Measurements from ENCODE around the gene GMPR2.
"Not testable (repeated sequence)": the region's sequence is repeated elsewhere in the genome, so short reads cannot be mapped to it uniquely, and the experiment has no call there.

GMPR2 gene

DNA sequence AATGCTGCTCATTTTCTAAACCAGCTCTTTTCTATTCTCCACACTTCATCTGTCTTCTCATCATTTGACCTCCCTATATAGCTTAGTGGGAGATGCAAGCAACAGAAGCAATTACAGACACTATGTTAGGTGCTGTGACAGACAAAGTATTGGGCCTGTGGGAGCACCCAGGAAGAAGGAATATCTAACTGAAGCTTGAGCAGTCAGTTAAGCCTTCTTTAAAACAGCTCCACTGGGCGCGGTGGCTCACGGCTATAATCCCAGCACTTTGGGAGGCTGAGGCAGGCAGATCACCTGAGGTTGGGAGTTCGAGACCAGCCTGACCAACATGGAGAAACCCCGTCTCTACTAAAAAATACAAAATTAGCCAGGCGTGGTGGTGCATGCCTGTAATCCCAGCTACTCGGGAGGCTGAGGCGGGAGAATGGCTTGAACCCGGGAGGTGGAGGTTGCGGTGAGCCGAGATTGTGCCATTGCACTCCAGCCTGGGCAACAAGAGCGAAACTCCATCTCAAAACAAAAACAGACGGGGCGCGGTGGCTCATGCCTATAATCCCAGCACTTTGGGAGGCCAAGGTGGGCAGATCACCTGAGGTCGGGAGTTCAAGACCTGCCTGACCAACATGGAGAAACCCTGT lies 29.4 kb upstream of the GMPR2 start:
- not testable (repeated sequence) for DNase-seq

DNA sequence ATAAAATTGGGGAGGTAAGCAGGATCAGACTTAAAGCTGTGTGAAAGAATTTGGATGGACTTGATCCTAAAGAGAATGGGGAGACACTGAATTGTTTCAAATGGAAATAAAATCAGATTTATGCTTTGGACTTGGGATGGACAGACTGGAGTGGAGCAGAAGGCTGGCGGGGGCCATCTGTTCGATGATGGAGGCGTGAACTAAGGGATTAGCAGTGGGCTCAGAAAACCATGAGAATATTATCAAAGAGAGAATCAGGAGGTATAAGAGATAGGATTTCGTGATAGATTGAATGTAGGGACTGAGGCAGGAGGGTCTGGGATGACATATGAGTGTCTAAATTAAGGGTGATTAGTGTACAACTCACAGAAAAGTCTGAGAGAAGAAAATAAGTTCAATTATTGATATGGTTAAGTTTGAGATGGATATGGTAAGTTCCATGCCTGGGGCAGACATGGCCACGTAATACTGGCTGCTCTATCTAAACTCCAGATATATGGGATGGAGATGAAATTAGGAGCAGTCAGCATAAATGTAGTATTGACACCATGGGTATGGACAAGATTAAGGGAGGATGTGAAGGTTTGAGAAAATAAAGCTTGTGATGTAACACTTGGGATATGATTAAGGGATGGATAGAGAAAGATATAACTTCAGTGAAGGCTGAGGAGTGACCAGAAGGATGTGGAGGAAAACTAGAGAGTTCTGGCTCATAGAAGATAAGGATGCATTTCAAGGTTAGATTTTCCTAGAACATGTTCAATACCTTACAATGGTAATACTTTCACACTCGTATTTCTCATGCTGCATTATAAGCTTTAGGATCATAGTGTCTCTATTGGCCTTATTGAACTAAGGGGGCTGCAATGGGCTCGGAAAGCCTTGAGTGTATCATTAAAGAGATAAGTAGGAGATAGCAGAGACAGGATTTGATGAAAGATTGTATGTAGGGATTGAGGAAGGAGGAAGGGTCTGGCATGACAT lies 28.3 kb upstream of the GMPR2 start:
- no peak for DNase-seq

GRCh38 chr14:24206260-24207103 lies 26.2 kb upstream of the GMPR2 start:
- DNase-seq: no peak

GRCh38 chr14:24207104-24207551 lies 25.6 kb upstream of the GMPR2 start:
- peak; percentile 18 for DNase-seq

GRCh38 chr14:24207625-24208024 lies 25.1 kb upstream of the GMPR2 start:
- DNase-seq: no peak

DNA sequence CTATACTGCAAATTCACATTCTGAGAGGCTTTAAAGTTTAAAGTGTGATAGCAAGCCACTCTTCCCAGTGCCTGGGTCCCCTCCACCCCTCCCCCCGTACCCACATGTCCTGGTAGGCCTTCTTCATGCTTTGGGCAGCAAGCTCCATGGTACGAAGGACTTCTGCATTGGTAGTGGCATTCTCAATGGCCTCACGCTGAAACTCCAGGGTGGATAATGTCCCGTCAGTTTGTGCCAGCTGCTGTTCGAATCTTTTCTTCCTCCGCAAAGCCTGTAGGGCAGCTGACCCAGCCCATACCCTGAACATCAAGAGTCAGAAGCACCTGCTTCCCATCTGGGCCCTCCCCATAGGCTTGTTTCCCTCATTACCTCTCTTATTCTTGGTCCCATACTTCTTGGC lies 21.4 kb upstream of the GMPR2 start:
- no peak for DNase-seq

DNA sequence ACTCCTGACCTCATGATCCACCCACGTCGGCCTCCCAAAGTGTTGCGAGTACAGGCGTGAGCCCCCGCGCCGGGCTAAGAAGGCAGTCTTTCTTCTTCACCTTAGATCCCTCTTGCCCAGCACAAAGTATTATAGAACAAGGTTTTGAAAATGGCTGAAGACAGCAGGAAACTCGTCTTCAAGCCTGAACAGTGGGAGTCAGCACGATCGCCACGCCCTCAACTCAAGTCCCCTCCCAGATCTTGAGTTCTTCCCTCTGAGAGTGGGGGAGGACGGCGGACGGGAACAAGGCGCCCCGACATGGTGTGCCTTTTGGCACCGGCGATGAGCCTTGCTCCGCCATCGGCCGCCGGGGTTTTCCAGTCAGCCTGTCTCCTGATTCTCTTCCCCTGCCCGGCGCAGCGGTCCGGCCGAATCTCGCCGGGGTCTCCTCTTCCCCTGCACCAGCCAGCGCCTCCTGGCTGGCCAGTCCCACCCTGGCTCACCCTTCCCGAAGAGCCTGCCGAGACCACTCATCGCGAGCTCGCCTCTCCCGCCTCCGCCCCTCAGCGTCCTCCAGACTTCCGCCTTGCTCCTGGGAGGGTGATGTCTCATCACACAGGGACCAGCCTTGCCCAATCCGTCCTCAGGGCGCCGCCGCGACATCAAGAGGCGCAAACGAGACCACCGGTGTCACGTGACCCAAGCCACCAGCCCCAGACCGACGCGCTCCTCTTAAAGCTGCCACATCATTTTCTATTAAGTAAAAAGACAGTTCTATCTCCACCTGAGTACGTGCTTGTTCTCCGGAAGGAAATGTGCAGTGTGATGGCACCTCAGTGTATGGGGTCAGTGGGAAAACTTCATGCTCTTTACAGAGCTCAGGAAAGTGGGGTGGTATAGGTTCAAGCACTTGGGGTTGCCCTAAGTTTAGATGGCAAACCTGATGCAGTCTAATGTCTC lies 19.5 kb upstream of the GMPR2 start, which contains the start of gene CHMP4A:
Gene CHMP4A, minus strand, starts transcription at position 565 of the 942 bp plus-strand sequence. Its CDS starts 49 bp downstream, at position 516.
- DNase-seq: peak; percentile 97

DNA sequence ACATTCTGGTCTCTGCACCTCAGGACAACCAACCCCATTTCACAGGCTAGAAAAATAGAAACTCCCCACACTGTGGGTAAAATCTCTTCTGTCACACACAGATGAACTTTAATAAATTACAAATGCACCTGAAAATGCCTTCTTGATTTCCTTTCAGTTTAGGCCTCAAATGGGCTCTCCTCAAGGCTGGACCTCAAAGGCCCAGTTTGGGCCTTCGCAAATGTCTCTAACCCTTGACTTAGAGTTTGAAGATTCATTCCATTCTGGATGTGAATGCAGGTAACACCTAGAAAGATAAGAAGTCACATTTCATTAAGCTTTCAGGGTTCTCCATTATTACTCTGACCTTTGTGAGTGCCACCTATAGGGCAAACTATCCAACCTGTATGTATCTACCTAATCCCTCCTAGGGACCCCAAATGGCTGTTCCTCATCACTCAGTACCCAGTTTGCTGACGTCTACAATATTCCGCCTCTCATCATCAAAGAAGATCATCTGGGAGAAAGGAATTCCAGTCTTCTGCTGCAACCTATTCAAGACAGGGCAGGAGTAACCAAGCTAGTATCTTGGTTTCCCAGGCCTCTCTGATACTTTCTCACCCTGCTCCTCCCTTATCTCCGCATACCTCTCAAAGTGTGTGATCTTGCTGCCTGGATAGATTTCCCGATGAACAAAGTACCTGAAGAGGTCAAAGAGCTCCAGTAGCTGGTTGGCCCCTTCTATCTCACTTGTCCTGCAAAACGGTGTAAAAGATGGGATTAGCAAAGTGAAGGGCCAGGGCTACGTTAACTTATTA lies 18.7 kb upstream of the GMPR2 start:
- DNase-seq: no peak

DNA sequence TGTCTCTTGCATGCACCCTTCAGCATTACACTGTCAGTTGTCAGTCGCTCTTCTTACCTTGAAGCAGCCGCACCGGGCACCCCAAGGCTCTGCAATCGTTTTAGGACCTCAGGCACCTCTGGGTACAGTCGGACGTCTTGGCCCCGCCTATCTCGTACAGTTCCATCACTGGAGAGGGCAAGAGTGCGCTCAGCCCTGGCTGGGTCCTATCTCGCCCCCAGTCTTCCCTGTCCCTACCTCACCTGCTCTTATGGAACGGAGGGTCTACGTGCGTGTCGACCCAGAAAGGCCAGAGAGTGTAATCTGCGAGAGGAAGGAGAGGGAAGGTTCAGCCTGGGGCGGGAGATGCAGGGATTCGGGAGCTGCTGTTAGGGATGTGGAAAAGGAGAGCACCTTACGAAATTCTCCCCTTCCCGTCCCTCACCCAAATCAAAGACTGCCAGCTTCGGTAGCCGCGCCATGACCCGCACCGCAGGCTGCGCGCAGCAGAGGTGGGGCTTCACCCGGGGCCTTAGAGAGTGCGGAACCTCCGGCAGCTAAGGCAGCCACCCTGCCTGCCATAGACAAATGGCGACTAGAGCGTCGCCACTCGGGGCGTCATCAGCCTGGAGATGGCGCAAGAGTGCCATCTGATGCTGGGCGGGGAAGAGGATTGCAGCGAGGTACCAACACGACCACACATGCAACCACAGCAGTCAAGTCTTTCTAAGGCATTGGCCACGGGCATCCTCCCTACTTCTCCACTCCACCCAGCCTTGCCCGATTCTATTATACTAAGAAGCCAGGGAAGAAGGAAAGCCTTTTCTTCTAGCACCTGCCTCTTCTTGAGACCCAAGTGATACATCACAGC lies 17.0 kb upstream of the GMPR2 start, which contains the start of gene MDP1:
Gene MDP1, minus strand, starts transcription at position 572 of the 850 bp plus-strand sequence. Its CDS starts 111 bp downstream, at position 461.
- peak; percentile 93 for DNase-seq

- DNase-seq: no peak
Observed at GRCh38 chr14:24216345-24216699, 16.4 kb upstream of the GMPR2 start.

GRCh38 chr14:24216876-24217275 lies 15.9 kb upstream of the GMPR2 start:
- not testable (repeated sequence) for DNase-seq

DNA sequence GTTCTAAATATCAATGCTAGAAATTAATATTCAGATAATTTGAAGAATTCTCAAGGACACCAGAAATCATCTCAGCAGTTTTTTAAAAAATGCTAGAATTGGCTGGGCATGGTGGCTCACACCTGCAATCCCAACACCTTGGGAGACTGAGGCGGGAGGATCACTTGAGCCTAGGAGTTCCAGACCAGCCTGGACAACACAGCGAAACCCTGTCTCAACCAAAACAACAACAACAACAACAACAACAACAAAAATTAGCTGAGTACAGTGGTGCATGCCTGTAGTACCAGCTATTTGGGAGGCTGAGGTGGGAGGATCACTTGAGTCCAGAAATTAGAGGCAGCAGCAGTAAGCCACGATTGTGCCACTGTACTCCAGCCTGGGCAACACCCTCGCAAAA lies 13.6 kb upstream of the GMPR2 start:
- DNase-seq: no peak

DNA sequence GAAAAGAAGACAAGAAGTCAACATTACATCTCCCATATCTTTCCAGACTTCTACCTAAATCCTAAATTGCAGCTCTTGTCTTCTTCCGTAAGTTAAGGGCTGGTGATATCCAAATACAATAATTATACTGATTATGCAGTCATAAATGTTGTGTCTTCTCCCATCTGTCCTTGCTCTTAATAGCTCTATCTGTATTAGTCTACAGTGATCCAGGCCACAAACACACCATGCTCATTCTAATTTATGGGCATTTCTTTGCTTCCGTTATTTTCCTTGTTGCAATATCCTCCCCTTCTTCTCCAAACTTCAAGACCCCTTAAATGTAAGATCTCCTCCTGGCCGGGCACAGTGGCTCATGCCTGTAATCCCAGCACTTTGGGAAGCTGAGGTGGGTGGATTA lies 13.2 kb upstream of the GMPR2 start:
- no peak for DNase-seq

DNA sequence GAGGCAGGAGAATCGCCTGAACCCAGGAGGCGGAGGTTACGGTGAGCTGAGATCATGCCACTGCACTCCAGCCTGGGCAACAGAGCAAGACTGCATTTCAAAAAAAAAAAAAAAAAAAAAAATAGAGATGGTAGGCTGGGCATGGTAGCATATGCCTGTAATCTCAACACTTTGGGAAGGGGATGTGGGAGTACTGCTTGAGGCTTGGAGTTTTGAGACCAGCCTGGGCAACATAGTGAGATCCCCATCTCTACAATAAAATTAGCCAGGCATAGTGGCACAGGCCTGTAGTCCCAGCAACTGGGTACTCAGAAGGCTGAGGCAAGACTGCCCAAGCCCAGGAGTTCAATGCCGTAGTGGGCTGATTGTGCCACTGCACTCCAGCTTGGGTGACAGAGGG lies 9.7 kb upstream of the GMPR2 start:
- DNase-seq: not testable (repeated sequence)

DNA sequence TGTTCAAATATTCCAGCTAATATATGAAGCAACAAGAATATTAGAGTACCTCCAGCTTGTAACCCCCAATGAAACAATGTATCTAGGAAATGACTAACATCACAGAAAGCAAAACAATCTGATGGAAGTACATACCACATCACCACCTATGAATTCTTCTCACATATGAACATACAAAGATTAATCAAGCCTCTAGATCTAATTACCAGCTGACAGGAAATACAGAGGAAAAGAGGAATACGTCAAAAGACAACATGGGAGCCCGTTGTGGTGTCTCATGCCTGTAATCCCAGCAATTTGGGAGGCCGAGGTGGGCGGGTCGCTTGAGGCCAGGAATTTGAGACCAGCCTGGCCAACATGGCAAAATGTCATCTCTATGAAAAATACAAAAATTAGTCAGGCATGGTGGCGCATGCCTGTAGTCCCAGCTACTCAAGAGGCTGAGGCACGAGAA lies 8.1 kb upstream of the GMPR2 start:
- DNase-seq: no peak

DNA sequence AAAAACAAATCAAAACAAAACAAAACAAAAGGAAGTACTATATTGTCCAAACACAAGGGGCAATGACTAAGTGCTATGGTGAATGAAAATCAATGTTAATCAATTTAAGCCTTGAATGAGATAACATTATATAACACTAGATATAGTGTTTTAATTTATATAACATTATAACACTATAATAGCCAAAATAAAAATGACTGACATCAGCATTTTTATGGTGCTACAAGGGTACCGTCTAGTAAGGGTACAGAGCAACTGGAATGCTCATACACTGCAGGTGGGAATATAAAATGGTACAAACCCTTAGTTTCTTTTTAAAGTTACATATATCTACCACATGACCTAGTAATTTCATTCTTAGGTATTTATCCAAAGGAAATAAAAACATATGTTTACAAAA lies 6.3 kb upstream of the GMPR2 start:
- DNase-seq: no peak

- no peak for DNase-seq
Observed at GRCh38 chr14:24228902-24229301, 3.8 kb upstream of the GMPR2 start.

GRCh38 chr14:24231263-24232120 lies 1.2 kb upstream of the GMPR2 start:
- DNase-seq: peak; percentile 33
